ENCODE data around the gene UTY. TPM values are rescaled to one million over a fixed set of nuclear protein-coding genes. Genes with fewer than 3 reads are reported as not detected.

UTY gene
- total and polyA plus RNA-seq, 2 experiments from 2014 or later, result 15.7 to 36.3 TPM

DNA sequence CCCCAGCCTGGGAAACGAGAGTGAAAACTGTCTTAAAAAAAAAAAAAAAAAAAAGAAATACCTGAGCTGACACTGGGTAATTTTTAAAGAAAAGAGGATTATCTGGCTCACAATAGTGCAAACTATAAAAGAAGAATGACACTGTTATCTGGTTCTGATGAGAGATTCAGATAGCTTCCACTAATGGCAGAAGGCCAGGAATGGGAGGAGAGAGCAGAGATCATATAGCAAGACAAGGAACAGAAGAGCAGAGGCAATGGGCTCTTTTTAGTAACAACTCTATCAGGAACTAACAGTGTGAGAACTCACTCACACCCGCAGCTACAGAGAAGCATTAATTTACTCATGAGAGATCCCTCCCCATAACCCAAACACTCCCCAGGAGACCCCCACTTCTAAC lies 184.8 kb downstream of the UTY start:
- TF ChIP-seq JUNB (IDR thresholded peaks at IDR 0.05; ENCODE audit: unreplicated experiment), result no peak
- no peak for TF ChIP-seq POLR2AphosphoS5 (IDR thresholded peaks at IDR 0.05; ENCODE audit: low read depth)
- TF ChIP-seq, protein P1, sequence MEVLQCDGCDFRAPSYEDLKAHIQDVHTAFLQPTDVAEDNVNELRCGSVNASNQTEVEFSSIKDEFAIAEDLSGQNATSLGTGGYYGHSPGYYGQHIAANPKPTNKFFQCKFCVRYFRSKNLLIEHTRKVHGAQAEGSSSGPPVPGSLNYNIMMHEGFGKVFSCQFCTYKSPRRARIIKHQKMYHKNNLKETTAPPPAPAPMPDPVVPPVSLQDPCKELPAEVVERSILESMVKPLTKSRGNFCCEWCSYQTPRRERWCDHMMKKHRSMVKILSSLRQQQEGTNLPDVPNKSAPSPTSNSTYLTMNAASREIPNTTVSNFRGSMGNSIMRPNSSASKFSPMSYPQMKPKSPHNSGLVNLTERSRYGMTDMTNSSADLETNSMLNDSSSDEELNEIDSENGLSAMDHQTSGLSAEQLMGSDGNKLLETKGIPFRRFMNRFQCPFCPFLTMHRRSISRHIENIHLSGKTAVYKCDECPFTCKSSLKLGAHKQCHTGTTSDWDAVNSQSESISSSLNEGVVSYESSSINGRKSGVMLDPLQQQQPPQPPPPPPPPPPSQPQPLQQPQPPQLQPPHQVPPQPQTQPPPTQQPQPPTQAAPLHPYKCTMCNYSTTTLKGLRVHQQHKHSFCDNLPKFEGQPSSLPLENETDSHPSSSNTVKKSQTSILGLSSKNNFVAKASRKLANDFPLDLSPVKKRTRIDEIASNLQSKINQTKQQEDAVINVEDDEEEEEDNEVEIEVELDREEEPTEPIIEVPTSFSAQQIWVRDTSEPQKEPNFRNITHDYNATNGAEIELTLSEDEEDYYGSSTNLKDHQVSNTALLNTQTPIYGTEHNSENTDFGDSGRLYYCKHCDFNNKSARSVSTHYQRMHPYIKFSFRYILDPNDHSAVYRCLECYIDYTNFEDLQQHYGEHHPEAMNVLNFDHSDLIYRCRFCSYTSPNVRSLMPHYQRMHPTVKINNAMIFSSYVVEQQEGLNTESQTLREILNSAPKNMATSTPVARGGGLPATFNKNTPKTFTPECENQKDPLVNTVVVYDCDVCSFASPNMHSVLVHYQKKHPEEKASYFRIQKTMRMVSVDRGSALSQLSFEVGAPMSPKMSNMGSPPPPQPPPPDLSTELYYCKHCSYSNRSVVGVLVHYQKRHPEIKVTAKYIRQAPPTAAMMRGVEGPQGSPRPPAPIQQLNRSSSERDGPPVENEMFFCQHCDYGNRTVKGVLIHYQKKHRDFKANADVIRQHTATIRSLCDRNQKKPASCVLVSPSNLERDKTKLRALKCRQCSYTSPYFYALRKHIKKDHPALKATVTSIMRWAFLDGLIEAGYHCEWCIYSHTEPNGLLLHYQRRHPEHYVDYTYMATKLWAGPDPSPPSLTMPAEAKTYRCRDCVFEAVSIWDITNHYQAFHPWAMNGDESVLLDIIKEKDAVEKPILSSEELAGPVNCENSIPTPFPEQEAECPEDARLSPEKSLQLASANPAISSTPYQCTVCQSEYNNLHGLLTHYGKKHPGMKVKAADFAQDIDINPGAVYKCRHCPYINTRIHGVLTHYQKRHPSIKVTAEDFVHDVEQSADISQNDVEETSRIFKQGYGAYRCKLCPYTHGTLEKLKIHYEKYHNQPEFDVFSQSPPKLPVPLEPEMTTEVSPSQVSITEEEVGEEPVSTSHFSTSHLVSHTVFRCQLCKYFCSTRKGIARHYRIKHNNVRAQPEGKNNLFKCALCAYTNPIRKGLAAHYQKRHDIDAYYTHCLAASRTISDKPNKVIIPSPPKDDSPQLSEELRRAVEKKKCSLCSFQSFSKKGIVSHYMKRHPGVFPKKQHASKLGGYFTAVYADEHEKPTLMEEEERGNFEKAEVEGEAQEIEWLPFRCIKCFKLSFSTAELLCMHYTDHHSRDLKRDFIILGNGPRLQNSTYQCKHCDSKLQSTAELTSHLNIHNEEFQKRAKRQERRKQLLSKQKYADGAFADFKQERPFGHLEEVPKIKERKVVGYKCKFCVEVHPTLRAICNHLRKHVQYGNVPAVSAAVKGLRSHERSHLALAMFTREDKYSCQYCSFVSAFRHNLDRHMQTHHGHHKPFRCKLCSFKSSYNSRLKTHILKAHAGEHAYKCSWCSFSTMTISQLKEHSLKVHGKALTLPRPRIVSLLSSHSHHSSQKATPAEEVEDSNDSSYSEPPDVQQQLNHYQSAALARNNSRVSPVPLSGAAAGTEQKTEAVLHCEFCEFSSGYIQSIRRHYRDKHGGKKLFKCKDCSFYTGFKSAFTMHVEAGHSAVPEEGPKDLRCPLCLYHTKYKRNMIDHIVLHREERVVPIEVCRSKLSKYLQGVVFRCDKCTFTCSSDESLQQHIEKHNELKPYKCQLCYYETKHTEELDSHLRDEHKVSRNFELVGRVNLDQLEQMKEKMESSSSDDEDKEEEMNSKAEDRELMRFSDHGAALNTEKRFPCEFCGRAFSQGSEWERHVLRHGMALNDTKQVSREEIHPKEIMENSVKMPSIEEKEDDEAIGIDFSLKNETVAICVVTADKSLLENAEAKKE (CRISPR knock-in tag; IDR thresholded peaks at IDR 0.05), result no peak
- no peak for TF ChIP-seq ZNF331 (CRISPR knock-in tag; IDR thresholded peaks at IDR 0.05; ENCODE audit: low read depth)
- TF ChIP-seq, protein P2, sequence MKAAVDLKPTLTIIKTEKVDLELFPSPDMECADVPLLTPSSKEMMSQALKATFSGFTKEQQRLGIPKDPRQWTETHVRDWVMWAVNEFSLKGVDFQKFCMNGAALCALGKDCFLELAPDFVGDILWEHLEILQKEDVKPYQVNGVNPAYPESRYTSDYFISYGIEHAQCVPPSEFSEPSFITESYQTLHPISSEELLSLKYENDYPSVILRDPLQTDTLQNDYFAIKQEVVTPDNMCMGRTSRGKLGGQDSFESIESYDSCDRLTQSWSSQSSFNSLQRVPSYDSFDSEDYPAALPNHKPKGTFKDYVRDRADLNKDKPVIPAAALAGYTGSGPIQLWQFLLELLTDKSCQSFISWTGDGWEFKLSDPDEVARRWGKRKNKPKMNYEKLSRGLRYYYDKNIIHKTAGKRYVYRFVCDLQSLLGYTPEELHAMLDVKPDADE (IDR thresholded peaks at IDR 0.05), result no peak
- no peak for TF ChIP-seq CTCF (conservative IDR thresholded peaks at IDR 0.05; ENCODE audit: low read depth in 2 of 2)
- no peak for TF ChIP-seq NANOG (IDR thresholded peaks at IDR 0.05; ENCODE audit: borderline replicate concordance)
- TF ChIP-seq EZH2phosphoT487 (IDR thresholded peaks at IDR 0.05; ENCODE audit: unreplicated experiment), result no peak
- TF ChIP-seq, protein P3, sequence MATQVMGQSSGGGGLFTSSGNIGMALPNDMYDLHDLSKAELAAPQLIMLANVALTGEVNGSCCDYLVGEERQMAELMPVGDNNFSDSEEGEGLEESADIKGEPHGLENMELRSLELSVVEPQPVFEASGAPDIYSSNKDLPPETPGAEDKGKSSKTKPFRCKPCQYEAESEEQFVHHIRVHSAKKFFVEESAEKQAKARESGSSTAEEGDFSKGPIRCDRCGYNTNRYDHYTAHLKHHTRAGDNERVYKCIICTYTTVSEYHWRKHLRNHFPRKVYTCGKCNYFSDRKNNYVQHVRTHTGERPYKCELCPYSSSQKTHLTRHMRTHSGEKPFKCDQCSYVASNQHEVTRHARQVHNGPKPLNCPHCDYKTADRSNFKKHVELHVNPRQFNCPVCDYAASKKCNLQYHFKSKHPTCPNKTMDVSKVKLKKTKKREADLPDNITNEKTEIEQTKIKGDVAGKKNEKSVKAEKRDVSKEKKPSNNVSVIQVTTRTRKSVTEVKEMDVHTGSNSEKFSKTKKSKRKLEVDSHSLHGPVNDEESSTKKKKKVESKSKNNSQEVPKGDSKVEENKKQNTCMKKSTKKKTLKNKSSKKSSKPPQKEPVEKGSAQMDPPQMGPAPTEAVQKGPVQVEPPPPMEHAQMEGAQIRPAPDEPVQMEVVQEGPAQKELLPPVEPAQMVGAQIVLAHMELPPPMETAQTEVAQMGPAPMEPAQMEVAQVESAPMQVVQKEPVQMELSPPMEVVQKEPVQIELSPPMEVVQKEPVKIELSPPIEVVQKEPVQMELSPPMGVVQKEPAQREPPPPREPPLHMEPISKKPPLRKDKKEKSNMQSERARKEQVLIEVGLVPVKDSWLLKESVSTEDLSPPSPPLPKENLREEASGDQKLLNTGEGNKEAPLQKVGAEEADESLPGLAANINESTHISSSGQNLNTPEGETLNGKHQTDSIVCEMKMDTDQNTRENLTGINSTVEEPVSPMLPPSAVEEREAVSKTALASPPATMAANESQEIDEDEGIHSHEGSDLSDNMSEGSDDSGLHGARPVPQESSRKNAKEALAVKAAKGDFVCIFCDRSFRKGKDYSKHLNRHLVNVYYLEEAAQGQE (IDR thresholded peaks at IDR 0.05; ENCODE audit: unreplicated experiment), result no peak
- TF ChIP-seq CREB1 (CRISPR knock-in tag; IDR thresholded peaks at IDR 0.05; ENCODE audit: low read depth), result no peak
- TF ChIP-seq STAT1 (IDR thresholded peaks at IDR 0.05; ENCODE audit: unreplicated experiment), result no peak
- TF ChIP-seq ZNF114 (CRISPR knock-in tag; IDR thresholded peaks at IDR 0.05), result no peak
- TF ChIP-seq EZH2 (IDR thresholded peaks at IDR 0.05; ENCODE audit: low read depth, unreplicated experiment), result no peak
- Histone ChIP-seq H3K79me2 (replicated peaks; ENCODE audit: insufficient read depth) (0 out of 2 replicates have a peak, but pooled peaks cover 6% of the 10 kb centered on the region), H2AFZ (no peak overlapping the region), H3K27ac (ENCODE audit: low read depth) (no peak overlapping the region), H3F3A (replicated peaks; ENCODE audit: low read depth) (0 out of 2 replicates have a peak, but pooled peaks cover 3% of the 10 kb centered on the region), H3K36me3 (ENCODE audit: insufficient read depth) (peaks cover 4% of the 10 kb centered on the region; the same call in 1 of the 2 replicates), H3K4me2 (no peak overlapping the region), H4K20me1 (replicated peaks; ENCODE audit: insufficient read depth) (no peaks in the 10 kb centered on the region), H3K4me1 (ENCODE audit: insufficient read depth) (peaks cover 28% of the 10 kb centered on the region), H3K27me3 (ENCODE audit: insufficient read depth) (no peaks in the 10 kb centered on the region), H3K9me2 (ENCODE audit: insufficient read depth) (no peaks in the 10 kb centered on the region), H3K4me3 (no peak overlapping the region)
- no peak for ATAC-seq
- H3K36me3 Mint-ChIP-seq (ENCODE audit: low read depth), result peaks cover 75% of the 10 kb centered on the region
- peaks cover 3% of the 10 kb centered on the region for H3K27me3 Mint-ChIP-seq (ENCODE audit: insufficient read depth, low read depth, poor library complexity)
- H3K27ac Mint-ChIP-seq, result peak overlapping the region; percentile 72; the same call in 1 of the 2 replicates
- H3K4me1 Mint-ChIP-seq, result peaks cover 28% of the 10 kb centered on the region
- H3K4me3 Mint-ChIP-seq, result no peak overlapping the region
- peaks cover 9% of the 10 kb centered on the region for H3K9me3 Mint-ChIP-seq
- no peak for DNase-seq (ENCODE audit: low spot score)

Data from GM23338 (cell line).